Type B pancreatic cell (in vitro differentiated cells): Measurements from ENCODE around the gene DHX8. TPM values are rescaled to one million over a fixed set of nuclear protein-coding genes. Genes with fewer than 3 reads are reported as not detected.
"Not testable (repeated sequence)": the region's sequence is repeated elsewhere in the genome, so short reads cannot be mapped to it uniquely, and the experiment has no call there.

Experiments
- DNase-seq: peaks from one replicate; pipeline ENCODE4 v3.0.0; 2021; ENCODE audit warnings: mixed read lengths; ENCODE audit not compliant: unreplicated experiment; ENCODE audit errors: extremely low spot score
- H3K27ac Mint-ChIP-seq: 2 replicates; pipeline ENCODE4 v1.8.0; 2021; ENCODE audit warnings: mild to moderate bottlenecking, mixed read lengths
- H3K27me3 Mint-ChIP-seq: 2 replicates; pipeline ENCODE4 v1.8.0; 2021; ENCODE audit warnings: mixed read lengths
- H3K36me3 Mint-ChIP-seq: 2 replicates; pipeline ENCODE4 v1.8.0; 2021; ENCODE audit warnings: mixed read lengths
- H3K4me1 Mint-ChIP-seq: one replicate; pipeline ENCODE4 v1.8.0; 2021; ENCODE audit warnings: mixed read lengths; ENCODE audit not compliant: unreplicated experiment
- H3K4me3 Mint-ChIP-seq: 2 replicates; pipeline ENCODE4 v1.8.0; 2021; ENCODE audit warnings: mild to moderate bottlenecking, mixed read lengths
- H3K9me3 Mint-ChIP-seq: 2 replicates; pipeline ENCODE4 v1.8.0; 2021; ENCODE audit warnings: mixed read lengths
- CTCF ChIP-seq: fragments of 200-600 bp; sonication (generic); conservative IDR thresholded peaks from 2 replicates; pipeline ENCODE4 v1.5.0; 2021; ENCODE audit warnings: antibody characterized with exemption, mild to moderate bottlenecking
- total RNA-seq: library from RNA; stranded (reverse); gene quantifications from 2 replicates; pipeline ENCODE4 v1.2.1, GENCODE V29; 2021; ENCODE audit warnings: low replicate concordance

The DHX8 gene
- total RNA-seq, 1 donor from 2014 or later = 56.8 TPM

GRCh38 chr17:43448720-43449469 is 34.9 kb upstream of the DHX8 start:
- no peak overlapping the region for H3K4me3 Mint-ChIP-seq

GRCh38 chr17:43449470-43450248 is 34.1 kb upstream of the DHX8 start:
- peaks cover 2% of the 10 kb centered on the region for H3K4me1 Mint-ChIP-seq
- no peak overlapping the region for H3K4me3 Mint-ChIP-seq
- no peak for DNase-seq
- no peaks in the 10 kb centered on the region for H3K27me3 Mint-ChIP-seq
- no peaks in the 10 kb centered on the region for H3K36me3 Mint-ChIP-seq
- H3K27ac Mint-ChIP-seq = no peak overlapping the region
- TF ChIP-seq CTCF = no peak
- H3K9me3 Mint-ChIP-seq = no peaks in the 10 kb centered on the region

More at GRCh38 chr17:43448720-43449469, 34.9 kb upstream of the DHX8 start:
- DNase-seq = no peak
- Mint-ChIP-seq H3K36me3 (no peaks in the 10 kb centered on the region), H3K27ac (no peak overlapping the region), H3K9me3 (no peaks in the 10 kb centered on the region), H3K4me1 (peaks cover 9% of the 10 kb centered on the region), H3K27me3 (no peaks in the 10 kb centered on the region)
- no peak for TF ChIP-seq CTCF

GRCh38 chr17:43450791-43451190 is 33.0 kb upstream of the DHX8 start:
- not testable (repeated sequence) for H3K27me3 Mint-ChIP-seq, DNase-seq, H3K36me3 Mint-ChIP-seq, H3K4me3 Mint-ChIP-seq, H3K4me1 Mint-ChIP-seq, H3K27ac Mint-ChIP-seq, H3K9me3 Mint-ChIP-seq

GRCh38 chr17:43451741-43452140 is 32.0 kb upstream of the DHX8 start:
- H3K4me1 Mint-ChIP-seq, H3K4me3 Mint-ChIP-seq, DNase-seq, H3K27me3 Mint-ChIP-seq, H3K9me3 Mint-ChIP-seq, H3K27ac Mint-ChIP-seq, H3K36me3 Mint-ChIP-seq: not testable (repeated sequence)

GRCh38 chr17:43453331-43453812 is 30.4 kb upstream of the DHX8 start:
- H3K4me1 Mint-ChIP-seq = peaks cover 13% of the 10 kb centered on the region
- H3K27ac Mint-ChIP-seq = no peak overlapping the region
- no peaks in the 10 kb centered on the region for H3K36me3 Mint-ChIP-seq
- no peak for TF ChIP-seq CTCF
- H3K27me3 Mint-ChIP-seq = no peaks in the 10 kb centered on the region
- no peak overlapping the region for H3K4me3 Mint-ChIP-seq
- DNase-seq = no peak
- H3K9me3 Mint-ChIP-seq = no peaks in the 10 kb centered on the region

- Mint-ChIP-seq H3K27ac (no peak overlapping the region), H3K9me3 (no peaks in the 10 kb centered on the region), H3K27me3 (no peaks in the 10 kb centered on the region), H3K4me1 (peaks cover 14% of the 10 kb centered on the region), H3K4me3 (no peak overlapping the region), H3K36me3 (no peaks in the 10 kb centered on the region)
- DNase-seq = no peak
- no peak for TF ChIP-seq CTCF
These were observed 28.9 kb upstream of the DHX8 start for GRCh38 chr17:43454868-43455267.
